ENCODE results near the gene WFDC1.
"Not testable (repeated sequence)": the region's sequence is repeated elsewhere in the genome, so short reads cannot be mapped to it uniquely, and the experiment has no call there.

WFDC1 gene

DNA sequence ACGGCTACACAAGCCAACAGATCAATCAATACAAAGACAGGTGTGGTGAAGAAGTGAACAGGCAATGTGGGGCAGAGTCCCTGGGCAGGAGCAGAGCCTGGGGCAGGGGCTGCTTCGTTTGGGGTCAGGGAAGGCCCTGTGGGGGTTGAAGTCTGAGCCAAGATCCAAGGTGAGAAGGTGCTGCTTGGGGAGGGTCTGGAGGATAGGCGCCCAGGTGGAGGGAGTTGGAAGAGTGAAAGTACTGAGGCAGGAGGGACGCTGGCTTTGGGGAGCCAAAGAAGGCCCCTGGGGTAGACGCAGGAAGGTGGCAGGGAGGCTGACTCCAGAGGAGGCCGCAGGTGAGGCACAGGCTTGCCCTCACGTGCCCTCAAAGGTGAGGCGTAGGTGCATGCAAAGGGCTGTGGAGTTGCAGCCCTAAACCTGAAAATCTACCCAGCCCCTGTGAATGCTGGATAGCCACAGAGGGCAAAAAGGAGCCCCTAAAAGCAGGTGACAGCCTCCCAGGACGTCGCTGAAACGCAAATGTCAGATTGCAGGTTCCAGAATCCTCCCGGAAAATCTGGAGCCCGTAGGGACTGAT is 33.3 kb downstream of the WFDC1 start:
- DNase-seq (ENCODE audit: low spot score) = no peak

DNA sequence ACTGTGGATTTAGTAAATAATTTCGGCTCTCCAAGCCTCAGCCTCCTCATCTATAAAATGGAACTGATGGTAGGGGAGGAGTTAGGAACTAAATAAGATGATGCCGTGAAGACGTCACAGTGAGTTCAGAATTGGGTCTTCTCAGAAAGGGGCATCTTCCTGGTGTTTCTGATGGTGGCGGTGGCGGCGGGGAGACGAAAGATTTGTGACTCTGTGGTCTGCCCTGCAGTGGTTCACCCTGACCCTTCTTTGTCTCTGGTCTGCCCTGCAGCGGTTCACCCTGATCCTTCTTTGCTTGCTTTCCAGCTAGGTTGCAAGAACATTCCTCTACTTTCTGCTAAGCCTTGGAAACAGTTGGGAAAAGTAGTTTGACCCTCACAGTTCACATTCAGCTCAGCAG is 34.3 kb downstream of the WFDC1 start:
- DNase-seq (ENCODE audit: low spot score) = no peak

DNA sequence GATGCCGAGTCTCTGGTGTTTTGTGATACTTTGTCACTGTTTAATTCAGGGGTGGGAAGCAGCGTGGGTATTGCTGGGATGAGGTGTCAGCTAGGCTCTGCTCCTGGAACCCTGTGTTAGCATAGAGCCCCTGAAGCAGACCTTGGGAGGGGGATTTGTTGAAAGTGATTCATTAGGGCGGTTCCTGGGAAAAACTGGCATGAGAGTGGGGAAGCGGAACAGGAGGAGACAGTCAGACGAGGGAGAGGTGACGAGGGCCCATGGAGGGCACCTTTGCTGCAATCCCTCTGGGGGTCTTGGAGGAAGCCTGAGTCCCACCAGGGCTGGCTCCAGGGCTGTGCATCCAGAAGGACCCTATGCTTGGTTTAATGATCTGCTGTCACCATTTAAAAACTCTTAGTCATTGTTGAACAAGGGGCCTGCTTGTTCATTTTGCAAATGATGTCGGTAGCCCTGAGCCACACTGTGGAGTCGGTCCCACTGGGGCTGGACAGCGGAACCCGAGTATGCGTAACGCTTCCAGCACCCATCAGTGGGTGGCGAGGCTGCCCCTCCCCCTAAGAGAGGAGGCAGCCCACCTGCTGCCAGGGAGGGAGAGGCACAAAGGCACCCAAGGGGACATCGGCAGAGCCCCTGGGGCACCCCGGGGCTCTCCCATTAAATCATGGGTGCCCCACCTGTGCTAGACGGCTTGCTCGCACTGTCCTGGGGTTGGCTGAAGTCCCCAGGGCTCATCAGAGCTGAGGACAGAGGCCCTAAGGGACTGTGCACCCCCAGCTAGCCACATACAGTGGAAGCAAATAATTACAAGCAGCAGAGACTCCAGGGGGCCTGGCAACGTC is 35.4 kb downstream of the WFDC1 start:
- no peak for DNase-seq (ENCODE audit: low spot score)

DNA sequence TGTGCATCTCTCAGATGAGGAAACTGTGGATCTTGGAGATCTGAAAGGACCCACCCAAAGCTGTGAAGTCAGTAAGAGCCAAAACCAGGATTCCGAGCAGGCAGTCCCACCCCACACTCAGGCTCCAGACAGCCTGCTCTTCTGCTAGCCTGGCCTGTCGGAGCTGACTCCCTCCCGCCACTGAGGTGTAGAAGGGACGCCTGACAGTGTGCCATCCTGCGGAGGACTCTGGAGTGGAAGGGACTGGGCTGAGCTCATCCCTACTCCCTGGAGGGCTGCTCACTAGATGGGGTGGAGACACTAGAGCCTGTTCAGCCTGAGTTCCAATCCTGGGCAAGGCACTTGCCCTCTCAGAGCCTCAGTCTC is 36.0 kb downstream of the WFDC1 start:
- DNase-seq (ENCODE audit: low spot score) = no peak

DNA sequence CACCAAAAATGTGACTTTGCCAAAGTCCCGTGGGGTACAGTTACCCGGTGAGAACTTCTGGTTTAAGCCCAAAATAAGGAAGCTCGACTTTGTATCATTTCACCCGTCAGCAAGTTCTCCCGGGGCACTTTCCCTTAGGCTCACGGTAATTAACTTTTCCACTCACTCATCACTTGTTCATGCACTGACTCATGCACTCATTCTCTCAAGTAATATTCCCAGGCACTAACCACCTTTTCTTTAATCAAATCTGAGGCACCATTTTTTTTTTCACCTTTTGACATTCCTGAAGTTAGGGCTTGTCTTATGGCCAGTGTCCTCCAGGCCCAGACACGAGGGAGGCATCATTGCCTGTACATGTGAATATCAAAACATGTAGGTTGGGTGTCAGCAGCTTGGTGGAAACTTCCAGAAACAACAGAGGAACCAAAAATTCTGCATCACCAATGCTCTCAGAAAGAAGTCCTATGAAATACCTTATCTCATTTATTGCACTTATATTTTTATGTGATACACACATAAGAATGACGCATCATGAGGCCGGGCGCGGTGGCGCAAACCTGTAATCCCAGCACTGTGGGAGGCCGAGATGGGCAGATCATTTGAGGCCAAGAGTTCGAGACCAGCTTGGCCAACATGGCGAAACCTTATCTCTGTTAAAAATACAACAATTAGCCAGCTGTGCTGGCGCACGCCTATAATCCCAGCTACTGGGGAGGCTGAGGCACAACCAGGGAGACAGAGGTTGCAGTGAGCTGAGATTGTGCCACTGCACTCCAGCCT is 37.5 kb downstream of the WFDC1 start:
- DNase-seq (ENCODE audit: low spot score) = no peak

DNA sequence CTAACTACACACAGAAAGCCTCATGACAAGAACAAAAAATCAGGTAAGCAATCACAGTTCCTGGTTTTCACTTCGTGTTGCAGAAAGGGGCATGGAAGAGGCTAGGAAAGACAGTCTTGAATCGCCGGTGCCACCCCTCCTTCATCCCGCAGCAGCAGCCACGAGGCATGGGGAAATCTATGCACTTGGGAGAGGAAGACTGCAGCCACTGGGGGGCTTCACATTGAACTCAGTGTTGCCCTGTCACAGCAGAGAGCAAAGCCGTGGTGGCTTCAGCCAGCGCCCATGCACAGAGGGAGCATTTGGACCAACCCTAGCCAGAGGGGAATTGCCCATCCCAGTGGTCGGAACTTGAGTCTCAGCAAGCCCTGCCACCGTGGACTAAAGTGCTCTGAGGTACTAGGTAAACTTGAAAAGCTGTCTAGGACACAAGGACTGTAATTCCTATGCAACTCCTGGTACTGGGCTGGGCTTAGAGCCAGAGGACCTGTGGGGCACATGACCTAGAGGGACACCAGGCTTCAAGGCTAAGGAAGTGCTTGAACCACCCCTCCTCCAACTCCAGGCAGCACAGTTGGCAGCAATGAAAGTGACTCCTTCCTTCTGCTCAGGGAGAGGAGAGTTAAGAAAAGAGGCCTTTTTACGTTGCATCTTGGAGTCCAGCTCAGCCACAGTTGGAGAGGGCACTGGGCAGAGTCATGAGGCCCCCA is 38.5 kb downstream of the WFDC1 start:
- no peak for DNase-seq (ENCODE audit: low spot score)

DNA sequence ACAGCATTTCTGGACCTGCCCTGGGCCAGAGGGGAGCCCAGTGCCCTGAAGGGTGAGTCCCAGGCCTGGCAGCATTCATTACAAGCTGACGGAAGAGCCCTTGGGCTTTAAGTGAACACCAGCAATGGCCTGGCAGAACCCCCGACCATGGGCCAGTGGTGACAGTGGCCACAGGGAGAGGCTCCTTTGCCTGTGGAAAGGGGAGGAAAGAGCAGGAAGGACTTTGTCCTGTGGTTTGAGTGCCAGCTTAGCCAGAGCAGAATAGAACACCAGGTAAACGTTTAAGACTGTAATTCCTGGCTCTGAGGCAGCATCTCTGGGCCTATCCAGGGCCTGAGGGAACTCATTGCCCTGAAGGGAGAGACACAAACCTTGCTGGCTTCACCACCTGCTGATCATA is 39.4 kb downstream of the WFDC1 start:
- DNase-seq (ENCODE audit: low spot score) = no peak

DNA sequence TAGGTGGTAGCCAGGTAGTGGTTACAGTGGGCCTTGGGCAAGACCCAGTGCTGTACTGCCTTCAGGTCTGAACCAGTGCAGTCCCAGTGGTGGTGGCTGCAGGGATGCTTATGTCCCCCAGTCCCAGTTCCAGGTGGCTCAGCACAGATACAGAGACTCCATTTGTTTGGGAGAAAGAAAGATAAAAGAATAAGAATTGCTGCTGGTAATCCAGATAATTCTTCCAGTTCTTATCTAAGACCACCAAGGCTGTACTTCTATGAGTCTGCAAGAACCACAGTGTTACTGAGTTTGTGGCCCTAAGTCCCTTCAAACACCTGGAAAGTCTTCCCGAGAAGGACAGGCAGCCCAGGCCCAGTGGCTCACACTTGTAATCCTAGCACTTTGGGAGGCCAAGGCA is 39.8 kb downstream of the WFDC1 start:
- DNase-seq (ENCODE audit: low spot score) = no peak

DNA sequence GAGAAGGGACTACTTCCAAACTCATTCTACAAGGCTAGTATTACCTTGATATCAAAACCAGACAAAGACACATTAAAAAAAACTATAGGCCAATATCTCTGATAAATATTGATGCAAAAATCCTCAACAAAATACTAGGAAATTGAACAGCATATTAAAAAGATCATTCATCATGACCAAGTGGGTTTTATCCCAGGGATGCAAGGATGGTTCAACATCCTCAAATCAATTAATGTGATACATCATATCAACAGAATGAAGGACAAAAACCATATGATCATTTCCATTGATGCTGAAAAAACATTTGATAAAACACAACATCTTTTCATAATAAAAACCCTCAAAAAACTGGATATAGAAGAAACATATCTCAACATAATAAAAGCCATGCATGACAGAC is 42.6 kb downstream of the WFDC1 start:
- DNase-seq (ENCODE audit: low spot score) = not testable (repeated sequence)

DNA sequence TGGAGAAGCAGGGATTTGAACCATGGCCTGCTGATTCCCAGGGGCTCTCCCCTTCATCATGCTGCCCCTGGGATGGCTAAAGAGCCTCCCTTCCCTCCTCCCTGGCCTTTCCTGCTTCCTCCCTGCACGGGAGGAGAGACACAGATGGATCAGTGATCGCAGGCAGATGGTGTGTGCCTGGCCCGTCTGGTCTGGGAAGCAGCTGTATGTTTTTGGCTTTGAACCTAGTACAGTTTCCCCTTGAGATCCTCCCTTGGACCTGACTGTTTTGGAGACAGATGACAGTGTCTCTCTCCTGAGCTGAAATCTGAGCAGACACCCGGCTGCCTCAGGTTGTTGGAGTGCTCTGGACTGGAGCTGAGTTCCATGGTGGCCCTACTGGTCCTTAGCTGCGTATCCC is 44.6 kb downstream of the WFDC1 start:
- DNase-seq (ENCODE audit: low spot score) = no peak

DNA sequence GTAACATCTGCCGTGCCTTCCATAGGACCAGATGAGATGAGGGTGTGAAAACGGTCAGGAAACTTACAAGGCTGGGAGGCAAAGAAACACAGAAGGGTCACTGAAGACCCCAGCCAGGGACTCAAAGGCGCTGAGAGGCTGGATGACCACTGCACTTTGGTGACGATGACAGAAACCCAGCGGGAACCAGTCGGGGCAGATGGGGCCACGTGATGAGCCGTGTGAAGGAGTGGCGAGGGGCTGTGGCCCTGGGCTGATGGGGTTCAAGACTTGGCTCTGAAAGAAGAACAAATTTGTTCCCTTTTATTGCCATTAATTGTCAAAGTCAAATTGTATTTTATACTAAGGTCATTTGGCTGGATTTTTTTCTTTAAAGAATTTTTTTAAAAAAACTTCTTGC is 45.1 kb downstream of the WFDC1 start:
- DNase-seq (ENCODE audit: low spot score) = no peak

DNA sequence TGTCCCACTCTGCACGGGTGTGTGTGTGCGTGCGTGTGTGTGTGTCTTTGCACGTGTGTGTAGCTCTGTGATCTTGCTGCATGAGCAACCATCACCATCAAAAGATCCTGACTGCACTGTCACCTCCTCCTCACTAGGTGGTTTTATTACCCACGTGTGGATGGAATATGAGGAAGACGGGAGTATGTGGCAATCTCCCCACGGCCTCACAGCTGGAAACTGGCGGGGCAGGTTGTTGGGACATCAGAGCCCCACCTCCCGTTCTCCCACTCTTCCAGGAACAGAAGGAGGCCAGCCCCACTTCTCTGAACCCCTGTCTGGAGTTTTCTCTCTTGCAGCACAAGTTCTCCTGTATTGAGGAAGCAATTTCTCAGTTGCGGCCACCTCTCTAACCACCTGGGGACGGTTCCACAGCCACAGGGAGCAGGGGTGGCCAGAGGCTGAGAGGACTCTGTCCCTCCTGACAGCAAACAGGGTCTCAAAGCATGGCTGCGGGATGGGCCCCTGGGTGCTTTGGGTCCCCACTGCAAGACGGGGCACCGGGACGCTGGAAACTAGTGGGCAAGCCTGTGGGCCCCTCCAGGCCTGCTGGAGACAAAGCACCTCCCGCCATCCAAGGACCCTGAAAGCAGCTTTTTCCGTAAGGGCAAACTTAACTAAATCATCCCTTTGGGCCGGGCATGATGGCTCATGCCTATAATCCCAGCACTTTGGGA is 45.8 kb downstream of the WFDC1 start:
- DNase-seq (ENCODE audit: low spot score) = no peak

DNA sequence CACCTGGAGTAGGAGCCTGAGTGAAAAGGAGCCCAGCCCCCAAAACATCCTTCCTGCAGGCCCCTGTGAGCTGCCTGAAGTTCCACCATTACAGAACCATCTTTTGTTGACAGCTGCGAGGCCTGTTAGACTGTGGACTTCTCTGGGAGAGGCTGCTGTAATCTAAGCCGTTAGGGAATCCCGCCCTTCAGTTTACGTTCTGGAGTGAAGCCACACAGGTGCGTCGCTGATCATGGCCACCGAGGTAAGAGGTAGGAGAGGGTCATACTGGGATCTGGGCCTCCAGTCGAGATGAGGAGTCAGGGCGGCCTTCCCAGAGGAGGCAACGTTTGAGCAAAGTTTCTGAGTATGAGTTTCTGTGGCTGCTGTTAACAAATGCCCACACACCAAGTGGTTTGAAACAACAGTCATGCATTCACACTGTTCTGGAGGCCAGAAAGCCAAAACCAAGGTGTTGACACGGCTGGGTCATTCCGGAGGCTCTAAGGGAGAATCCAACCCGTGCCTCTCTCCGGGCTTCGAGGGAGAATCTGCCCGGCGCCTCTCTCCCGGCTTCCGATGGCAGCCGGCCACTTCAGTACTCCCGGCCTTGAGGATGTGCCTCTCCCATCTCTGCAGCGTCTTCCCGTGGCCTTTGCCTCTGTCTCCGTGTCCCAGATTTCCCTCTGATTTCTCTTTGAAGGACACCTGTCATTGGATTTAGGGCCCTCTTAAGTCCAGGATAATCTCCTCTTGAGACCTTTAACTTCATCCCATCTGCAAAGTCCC is 47.0 kb downstream of the WFDC1 start:
- DNase-seq (ENCODE audit: low spot score) = no peak

DNA sequence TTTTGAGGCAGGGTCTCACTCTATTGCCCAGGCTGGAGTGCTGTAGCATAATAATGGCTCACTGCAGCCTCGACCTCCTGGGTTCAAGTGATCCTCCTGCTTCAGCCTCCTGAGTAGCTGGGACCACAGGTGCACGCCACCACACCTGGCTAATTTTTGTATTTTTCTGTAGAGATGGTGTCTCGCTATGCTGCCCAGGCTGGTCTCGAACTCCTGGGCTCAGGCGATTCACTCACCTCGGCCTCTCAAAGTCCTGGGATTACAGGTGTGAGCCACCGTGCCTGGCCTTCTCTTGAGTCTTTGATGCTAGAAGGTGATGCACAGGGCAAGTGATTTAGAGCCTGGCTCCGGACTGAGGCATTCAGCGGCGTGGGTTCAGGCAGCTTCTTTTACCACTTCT is 49.1 kb downstream of the WFDC1 start:
- DNase-seq (ENCODE audit: low spot score) = not testable (repeated sequence)

DNA sequence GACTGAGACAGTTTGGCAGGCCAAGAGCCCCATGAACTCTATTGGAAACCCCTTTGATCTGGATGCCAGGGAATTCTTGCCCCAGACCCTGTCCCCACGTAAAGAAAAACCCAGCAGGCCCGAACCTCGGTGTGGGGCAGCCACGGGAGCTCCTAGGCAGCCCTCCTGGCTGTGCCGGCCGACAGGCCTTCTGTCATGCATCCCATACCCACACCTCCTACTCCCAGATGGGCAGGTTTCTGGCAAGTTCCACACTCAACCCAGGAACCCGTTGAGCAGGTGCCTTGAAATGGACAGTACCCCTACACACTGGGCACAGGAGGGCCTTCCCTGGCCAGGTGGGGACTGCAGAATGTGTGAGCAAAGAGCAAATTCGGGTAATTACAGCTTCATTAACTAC is 50.1 kb downstream of the WFDC1 start:
- no peak for DNase-seq (ENCODE audit: low spot score)

DNA sequence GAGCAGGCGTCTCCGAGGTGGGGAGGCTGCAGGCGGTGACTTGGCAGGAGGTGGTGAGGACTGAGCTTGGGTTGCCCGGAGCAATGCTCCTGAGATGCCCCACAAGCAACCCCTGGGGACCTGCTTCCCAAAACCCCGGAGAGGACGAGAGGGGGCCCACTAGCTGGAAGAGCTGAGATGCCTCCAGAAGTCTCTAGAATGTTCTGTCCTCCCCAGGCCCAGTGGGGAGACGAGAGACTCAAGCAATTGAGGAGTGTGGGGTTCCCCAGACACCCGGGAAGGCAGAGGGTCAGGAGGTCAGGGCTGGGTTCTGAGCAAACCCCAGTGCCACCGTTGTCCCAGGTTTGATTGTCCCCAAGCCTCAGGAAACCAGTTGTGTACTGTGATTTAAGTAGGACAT is 52.5 kb downstream of the WFDC1 start:
- DNase-seq (ENCODE audit: low spot score) = no peak

DNA sequence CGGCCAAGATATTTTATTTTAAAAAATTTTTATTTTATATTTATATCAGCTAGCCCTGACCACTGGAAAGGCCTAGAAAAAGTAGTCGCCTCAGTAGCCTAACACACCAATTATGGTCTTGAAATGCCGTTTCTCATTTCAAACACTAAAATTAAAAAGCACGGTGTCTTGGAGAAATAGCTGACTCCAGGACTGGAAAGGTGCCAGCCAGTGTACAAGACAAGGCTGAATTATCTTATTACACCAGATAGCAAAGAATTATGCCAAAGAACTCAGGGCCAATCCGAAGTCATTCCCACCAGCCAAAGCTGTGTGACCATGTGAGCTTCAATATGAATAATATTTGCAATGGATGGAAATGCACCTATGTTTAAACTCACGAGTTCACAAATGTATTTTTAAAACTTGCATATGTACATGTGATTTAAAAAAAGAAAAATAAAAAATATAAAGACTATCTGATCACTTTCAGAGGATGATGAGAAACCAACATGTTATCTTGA is 53.8 kb downstream of the WFDC1 start:
- DNase-seq (ENCODE audit: low spot score) = no peak

DNA sequence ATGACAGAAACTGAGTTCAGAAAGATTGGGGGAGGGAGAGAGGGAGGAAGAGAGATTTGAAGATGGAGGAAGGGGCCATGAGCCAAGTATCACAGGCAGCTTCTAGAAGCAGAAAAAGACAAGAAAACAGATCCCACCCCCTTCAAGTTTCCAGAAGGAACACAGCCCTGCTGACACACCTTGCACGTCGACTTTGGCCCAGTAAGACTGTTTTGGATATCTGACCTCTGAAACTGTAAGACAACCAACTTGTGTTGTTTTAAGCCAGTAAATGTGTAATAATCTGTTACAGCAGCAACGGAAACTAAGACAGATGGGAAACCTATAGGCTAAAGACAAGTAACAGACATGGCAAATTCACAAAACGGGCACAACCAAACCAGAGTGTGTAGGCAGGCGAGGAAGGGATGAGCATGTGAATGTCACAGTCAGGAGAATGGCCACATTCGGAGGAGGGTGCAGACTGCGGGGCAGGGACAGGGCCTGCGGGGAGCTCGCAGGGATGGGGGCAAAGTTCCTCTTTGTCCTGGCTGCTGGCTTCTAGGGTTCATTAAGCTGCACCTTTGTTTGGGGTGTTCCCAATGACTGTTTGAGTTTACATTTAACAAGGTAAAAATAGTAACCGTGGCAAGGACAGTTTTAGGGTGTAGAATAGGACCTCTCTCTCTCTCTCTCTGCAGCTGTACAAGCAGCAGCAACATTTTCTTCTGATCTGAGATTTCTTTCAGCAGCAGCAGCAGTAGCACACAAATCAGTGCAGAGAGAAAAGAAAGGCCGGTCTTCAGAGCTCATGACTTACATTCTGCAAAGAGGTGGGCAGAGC is 55.4 kb downstream of the WFDC1 start:
- no peak for DNase-seq (ENCODE audit: low spot score)

DNA sequence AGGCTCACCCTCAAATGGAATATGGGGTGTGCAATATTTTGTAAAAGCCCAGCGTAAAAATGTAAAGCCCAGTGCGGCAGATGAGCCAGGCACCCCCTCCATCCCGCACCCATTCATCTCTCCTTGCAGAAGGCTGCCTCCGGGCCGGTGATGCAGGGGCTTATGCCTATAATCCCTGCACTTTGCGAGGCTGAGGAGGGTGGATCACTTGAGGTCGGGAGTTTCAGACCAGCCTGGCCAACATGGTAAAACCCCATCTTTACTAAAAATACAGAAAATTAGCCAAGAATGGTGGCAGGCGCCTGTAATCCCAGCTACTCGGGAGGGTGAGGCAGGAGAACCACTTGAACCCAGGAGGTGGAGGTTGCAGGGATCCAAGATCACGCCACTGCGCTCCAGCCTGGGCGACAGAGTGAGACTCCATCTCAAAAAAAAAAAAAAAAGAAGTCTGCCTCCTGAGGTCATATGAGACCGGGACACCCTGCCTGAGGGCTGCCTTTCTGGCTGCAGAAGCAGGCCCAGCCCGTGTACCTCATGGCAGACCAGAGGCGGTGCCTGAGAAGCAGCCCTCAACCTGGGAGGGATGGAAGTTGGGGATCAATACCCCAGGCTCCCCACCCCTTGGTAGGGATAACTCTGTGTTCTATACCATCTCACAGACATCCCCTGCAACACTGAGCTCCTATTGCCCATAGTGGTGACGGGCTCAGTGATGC is 56.2 kb downstream of the WFDC1 start:
- DNase-seq (ENCODE audit: low spot score) = no peak
